Measurements from ENCODE around the gene SMYD1.

DNA sequence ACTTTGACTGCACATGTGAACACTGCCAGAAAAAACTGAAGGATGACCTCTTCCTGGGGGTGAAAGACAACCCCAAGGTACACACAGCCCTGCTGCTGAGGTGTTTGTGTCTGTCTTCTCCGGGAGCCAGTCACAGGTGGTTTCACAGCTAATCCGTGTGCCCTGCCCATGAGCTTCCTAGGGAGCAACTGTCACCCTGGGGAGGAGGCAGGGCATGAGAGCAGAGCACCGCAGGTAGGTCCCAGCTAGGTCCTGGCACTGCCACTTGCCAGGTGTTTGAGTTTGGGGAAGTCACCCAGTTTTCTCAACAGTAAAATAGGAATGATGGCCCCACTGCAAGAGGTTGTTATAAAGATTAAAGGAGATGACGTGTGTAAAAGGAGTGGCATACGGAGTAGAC is 29.1 kb downstream of the SMYD1 start:
- TF ChIP-seq ELF4 (IDR thresholded peaks at IDR 0.05) (no peak), TARDBP (IDR thresholded peaks at IDR 0.05) (no peak), SP1 (IDR thresholded peaks at IDR 0.05) (no peak), FOXM1 (IDR thresholded peaks at IDR 0.05; ENCODE audit: borderline replicate concordance) (no peak), FOXK2 (IDR thresholded peaks at IDR 0.05) (no peak), HDGF (IDR thresholded peaks at IDR 0.05; ENCODE audit: borderline replicate concordance) (no peak), BHLHE40 (IDR thresholded peaks at IDR 0.05; ENCODE audit: borderline replicate concordance) (no peak), ZNF384 (IDR thresholded peaks at IDR 0.05) (no peak), SUZ12 (IDR thresholded peaks at IDR 0.05) (no peak), NFRKB (IDR thresholded peaks at IDR 0.05) (no peak), ARNT (IDR thresholded peaks at IDR 0.05) (no peak)
- TF ChIP-seq, protein P1, sequence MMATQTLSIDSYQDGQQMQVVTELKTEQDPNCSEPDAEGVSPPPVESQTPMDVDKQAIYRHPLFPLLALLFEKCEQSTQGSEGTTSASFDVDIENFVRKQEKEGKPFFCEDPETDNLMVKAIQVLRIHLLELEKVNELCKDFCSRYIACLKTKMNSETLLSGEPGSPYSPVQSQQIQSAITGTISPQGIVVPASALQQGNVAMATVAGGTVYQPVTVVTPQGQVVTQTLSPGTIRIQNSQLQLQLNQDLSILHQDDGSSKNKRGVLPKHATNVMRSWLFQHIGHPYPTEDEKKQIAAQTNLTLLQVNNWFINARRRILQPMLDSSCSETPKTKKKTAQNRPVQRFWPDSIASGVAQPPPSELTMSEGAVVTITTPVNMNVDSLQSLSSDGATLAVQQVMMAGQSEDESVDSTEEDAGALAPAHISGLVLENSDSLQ (IDR thresholded peaks at IDR 0.05): no peak
